K562 (cell line): Measurements from ENCODE around the gene SMIM12. TPM values are rescaled to one million over a fixed set of nuclear protein-coding genes. Genes with fewer than 3 reads are reported as not detected.

ENCODE experiments used
- ARID1B ChIP-seq: fragments of 450-650 bp; IDR thresholded peaks from 2 replicates; pipeline ENCODE4 v1.6.1; 2016; ENCODE audit warnings: antibody characterized with exemption, mild to moderate bottlenecking, inconsistent platforms
- ARID3B ChIP-seq: fragments of 250-450 bp; sonication (Bioruptor Pico); IDR thresholded peaks from 2 replicates; pipeline ENCODE4 v1.4.0; 2020; ENCODE audit warnings: borderline replicate concordance
- CBFA2T3 ChIP-seq: fragments of 450-650 bp; IDR thresholded peaks from 2 replicates; pipeline ENCODE4 v1.6.1; 2017
- DACH1 ChIP-seq: fragments of 450-650 bp; IDR thresholded peaks from 2 replicates; pipeline ENCODE4 v1.6.1; 2018; ENCODE audit not compliant: partially characterized antibody
- E2F3 ChIP-seq: fragments of 250-450 bp; sonication (Bioruptor Pico); IDR thresholded peaks from 2 replicates; pipeline ENCODE4 v1.4.0; 2020; ENCODE audit warnings: mild to moderate bottlenecking
- EGR1 ChIP-seq: fragments of 450-650 bp; conservative IDR thresholded peaks from 2 replicates; pipeline ENCODE4 v1.6.1; 2017; ENCODE audit warnings: mild to moderate bottlenecking
- EP300 ChIP-seq: IDR thresholded peaks from 2 replicates; pipeline ENCODE4 v1.6.1; 2012; ENCODE audit warnings: low read length, improper control_type of control experiment
- ETS1 ChIP-seq: conservative IDR thresholded peaks from 2 replicates; pipeline ENCODE4 v1.6.1; 2011; ENCODE audit warnings: low read depth, mild to moderate bottlenecking, low read length; ENCODE audit not compliant: control insufficient read depth
- HDGF ChIP-seq: fragments of 450-650 bp; IDR thresholded peaks from 2 replicates; pipeline ENCODE4 v1.6.1; 2016
- MED1 ChIP-seq: sonication (generic); formaldehyde crosslinking; IDR thresholded peaks from 2 replicates; pipeline ENCODE4 v1.8.1; 2023; ENCODE audit warnings: missing genetic modification reagents, borderline replicate concordance
- MTA1 ChIP-seq: fragments of 450-650 bp; IDR thresholded peaks from 2 replicates; pipeline ENCODE4 v1.6.1; 2017; ENCODE audit warnings: borderline replicate concordance
- NCOA2 ChIP-seq, 2 experiments: fragments of 450-650 bp; IDR thresholded peaks; 2 replicates each; pipeline ENCODE4 v1.6.1; 2018; ENCODE audit warnings: mild to moderate bottlenecking in 2 of 2, moderate library complexity in 1 of 2; ENCODE audit not compliant: partially characterized antibody in 2 of 2
- NCOA4 ChIP-seq: fragments of 450-650 bp; IDR thresholded peaks from 2 replicates; pipeline ENCODE4 v1.6.1; 2018; ENCODE audit warnings: mild to moderate bottlenecking; ENCODE audit not compliant: partially characterized antibody
- OTX1 ChIP-seq: fragments of 450-650 bp; formaldehyde crosslinking; IDR thresholded peaks from 2 replicates; pipeline ENCODE4 v1.4.0; 2022; ENCODE audit warnings: mild to moderate bottlenecking
- SLC30A9 ChIP-seq: fragments of 250-450 bp; sonication (Bioruptor Pico); IDR thresholded peaks from 2 replicates; pipeline ENCODE4 v1.8.0; 2022; ENCODE audit warnings: mild to moderate bottlenecking, moderate library complexity
- TOE1 ChIP-seq, 2 experiments: fragments of 450-650 bp in 1 of 2; sonication (generic) in 1 of 2; formaldehyde crosslinking in 1 of 2; IDR thresholded peaks; 2 replicates each; pipeline versions ENCODE4 v1.7.1 to v1.8.0; 2016 to 2022; ENCODE audit warnings: borderline replicate concordance in 2 of 2, mild to moderate bottlenecking in 2 of 2, antibody characterized with exemption in 1 of 2, inconsistent platforms in 1 of 2, low read depth in 1 of 2, missing genetic modification reagents in 1 of 2, moderate library complexity in 1 of 2
- ZNF316 ChIP-seq: fragments of 450-650 bp; IDR thresholded peaks from 2 replicates; pipeline ENCODE4 v1.6.1; 2016
- ZNF699 ChIP-seq: fragments of 250-450 bp; sonication (Bioruptor Pico); IDR thresholded peaks from 2 replicates; pipeline ENCODE4 v1.8.0; 2021; ENCODE audit warnings: mild to moderate bottlenecking, moderate library complexity; ENCODE audit not compliant: insufficient replicate concordance
- ZNF766 ChIP-seq: fragments of 200-800 bp; sonication (Bioruptor generic); conservative IDR thresholded peaks from 2 replicates; pipeline ENCODE4 v1.6.1; 2016; ENCODE audit warnings: missing genetic modification characterization, missing compliant biosample characterization
- polyA plus RNA-seq, 8 experiments: library from polyadenylated mRNA; depleted of rRNA in 4 of 8; stranded (reverse) in 5 of 8; unstranded in 3 of 8; fragments of >200 nt; fragmentation: Nextera tagmentation in 2 of 8; fragmentation: Illumina TruSeq in 1 of 8; extraction: Ambion mirVana in 2 of 8; extraction: Trizol in 1 of 8; gene quantifications; 2 replicates each; pipeline versions ENCODE4 v1.2.1 to v1.2.3, GENCODE V29; 2011 to 2014; ENCODE audit warnings: inconsistent platforms in 1 of 8, missing spikeins in 1 of 8
- total RNA-seq, 7 experiments: library from RNA; depleted of rRNA in 6 of 7; stranded (reverse); fragments of >200 nt in 6 of 7; fragmentation: Illumina TruSeq in 2 of 7; extraction: Trizol in 2 of 7; gene quantifications; 2 replicates each; pipeline versions ENCODE4 v1.2.1 to v1.2.3, GENCODE V29; 2011 to 2021; ENCODE audit warnings: low replicate concordance in 1 of 7
- TF ChIP-seq, protein P1 (sequence below): fragments of 450-650 bp; formaldehyde crosslinking; IDR thresholded peaks from 2 replicates; pipeline ENCODE4 v1.4.0; 2022; ENCODE audit warnings: missing genetic modification characterization
- TF ChIP-seq, protein P2 (sequence below): sonication (generic); formaldehyde crosslinking; IDR thresholded peaks from 2 replicates; pipeline ENCODE4 v1.8.0; 2022; ENCODE audit warnings: mild to moderate bottlenecking, missing genetic modification reagents
- TF ChIP-seq, protein P3 (sequence below): sonication (generic); formaldehyde crosslinking; IDR thresholded peaks from 2 replicates; pipeline ENCODE4 v1.8.0; 2022; ENCODE audit warnings: missing genetic modification reagents, mild to moderate bottlenecking, moderate library complexity, borderline replicate concordance

SMIM12 gene
- total and polyA plus RNA-seq, 9 of the 15 experiments (the other 6 are each of a cell fraction or from before 2014, with no cell fraction given): 51.7 to 112 (median 63.9) TPM

- 0 out of 2 replicates have a peak, but pooled peaks have one; percentile 22 for TF ChIP-seq E2F3 (CRISPR knock-in tag)
- TF ChIP-seq ETS1: peak; percentile 83; the same call in 1 of the 2 replicates
- TF ChIP-seq OTX1: 0 out of 2 replicates have a peak, but pooled peaks have one; percentile 47
- TF ChIP-seq HDGF: peak; percentile 33; the same call in 1 of the 2 replicates
- no peak for TF ChIP-seq MED1 (CRISPR knock-in tag)
- TF ChIP-seq CBFA2T3: peak; percentile 100
- peak; percentile 31 for TF ChIP-seq NCOA4
- 0 out of 2 replicates have a peak, but pooled peaks have one; percentile 48 for TF ChIP-seq TOE1 (IDR thresholded peaks at IDR 0.05; ENCODE audit: borderline replicate concordance)
- TF ChIP-seq TOE1 (CRISPR knock-in tag; IDR thresholded peaks at IDR 0.05; ENCODE audit: borderline replicate concordance, low read depth): 0 out of 2 replicates have a peak, but pooled peaks have one; percentile 83
- TF ChIP-seq ZNF766 (CRISPR knock-in tag): peak; percentile 91
- TF ChIP-seq, protein P1, sequence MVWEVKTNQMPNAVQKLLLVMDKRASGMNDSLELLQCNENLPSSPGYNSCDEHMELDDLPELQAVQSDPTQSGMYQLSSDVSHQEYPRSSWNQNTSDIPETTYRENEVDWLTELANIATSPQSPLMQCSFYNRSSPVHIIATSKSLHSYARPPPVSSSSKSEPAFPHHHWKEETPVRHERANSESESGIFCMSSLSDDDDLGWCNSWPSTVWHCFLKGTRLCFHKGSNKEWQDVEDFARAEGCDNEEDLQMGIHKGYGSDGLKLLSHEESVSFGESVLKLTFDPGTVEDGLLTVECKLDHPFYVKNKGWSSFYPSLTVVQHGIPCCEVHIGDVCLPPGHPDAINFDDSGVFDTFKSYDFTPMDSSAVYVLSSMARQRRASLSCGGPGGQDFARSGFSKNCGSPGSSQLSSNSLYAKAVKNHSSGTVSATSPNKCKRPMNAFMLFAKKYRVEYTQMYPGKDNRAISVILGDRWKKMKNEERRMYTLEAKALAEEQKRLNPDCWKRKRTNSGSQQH (CRISPR knock-in tag): peak; percentile 64; the same call in 1 of the 2 replicates
- no peak for TF ChIP-seq SLC30A9 (CRISPR knock-in tag)
- TF ChIP-seq MTA1: peak; percentile 65
- no peak for TF ChIP-seq ZNF699 (CRISPR knock-in tag)
- TF ChIP-seq ZNF316: no peak
- TF ChIP-seq EGR1: 0 out of 2 replicates have a peak, but pooled peaks have one; percentile 17
- no peak for TF ChIP-seq ARID3B (CRISPR knock-in tag)
- TF ChIP-seq ARID1B: peak; percentile 98
- TF ChIP-seq EP300: peak; percentile 90
- TF ChIP-seq, protein P2, sequence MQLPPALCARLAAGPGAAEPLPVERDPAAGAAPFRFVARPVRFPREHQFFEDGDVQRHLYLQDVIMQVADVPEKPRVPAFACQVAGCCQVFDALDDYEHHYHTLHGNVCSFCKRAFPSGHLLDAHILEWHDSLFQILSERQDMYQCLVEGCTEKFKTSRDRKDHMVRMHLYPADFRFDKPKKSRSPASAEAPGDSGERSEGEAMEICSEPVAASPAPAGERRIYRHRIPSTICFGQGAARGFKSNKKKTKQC (CRISPR knock-in tag): no peak
- TF ChIP-seq, protein P3, sequence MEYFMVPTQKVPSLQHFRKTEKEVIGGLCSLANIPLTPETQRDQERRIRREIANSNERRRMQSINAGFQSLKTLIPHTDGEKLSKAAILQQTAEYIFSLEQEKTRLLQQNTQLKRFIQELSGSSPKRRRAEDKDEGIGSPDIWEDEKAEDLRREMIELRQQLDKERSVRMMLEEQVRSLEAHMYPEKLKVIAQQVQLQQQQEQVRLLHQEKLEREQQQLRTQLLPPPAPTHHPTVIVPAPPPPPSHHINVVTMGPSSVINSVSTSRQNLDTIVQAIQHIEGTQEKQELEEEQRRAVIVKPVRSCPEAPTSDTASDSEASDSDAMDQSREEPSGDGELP (CRISPR knock-in tag): peak; percentile 98
- peak; percentile 92 for TF ChIP-seq DACH1
- peak in 1 of 2 experiments; percentile 65 for TF ChIP-seq NCOA2 (IDR thresholded peaks at IDR 0.05; ENCODE audit: partially characterized antibody in 2 of 2)
Measured at GRCh38 chr1:34843392-34844251, 15.9 kb downstream of the SMIM12 start (continued).
